Measurements from ENCODE around the gene PPP6C.

Gene PPP6C

DNA sequence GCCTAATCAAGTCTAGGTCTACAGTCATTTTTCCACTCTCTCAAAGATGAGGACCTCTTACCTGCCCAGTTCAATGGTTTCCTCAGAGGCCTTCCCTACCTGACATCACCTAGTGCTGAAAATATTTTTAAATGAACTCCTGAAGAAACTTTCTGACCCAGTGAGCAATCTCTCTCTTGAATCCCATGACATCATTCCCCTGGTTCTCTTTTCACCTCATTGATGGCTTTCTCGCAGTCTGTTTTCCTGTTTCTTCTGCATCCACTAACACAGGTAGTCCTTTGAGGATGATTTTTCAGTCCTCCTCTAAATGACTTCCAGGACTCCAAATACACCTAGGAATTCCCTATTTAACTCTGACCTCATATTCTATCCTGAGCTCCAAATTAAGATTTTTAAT is 86.6 kb downstream of the PPP6C start:
- Histone ChIP-seq H3K27me3 (ENCODE audit: control insufficient read depth in 1 of 2, insufficient read depth in 2 of 2, low read length in 2 of 2) (no peaks in the 10 kb centered on the region), H3K27ac (ENCODE audit: low read depth, low read length) (no peak overlapping the region), H3K36me3 (ENCODE audit: control insufficient read depth in 1 of 2, insufficient read depth in 2 of 2, low read length in 2 of 2) (no peaks in the 10 kb centered on the region), H3K4me1 (ENCODE audit: control insufficient read depth in 1 of 2, insufficient read depth in 2 of 2, low read length in 2 of 2) (no peaks in the 10 kb centered on the region), H3K4me3 (ENCODE audit: low read depth in 1 of 2, low read length in 2 of 2) (no peak overlapping the region), H3K9me3 (ENCODE audit: control insufficient read depth in 1 of 2, low read length in 2 of 2) (no peaks in the 10 kb centered on the region), H3K9ac (ENCODE audit: low read depth in 1 of 2, low read length in 2 of 2) (no peak overlapping the region)

DNA sequence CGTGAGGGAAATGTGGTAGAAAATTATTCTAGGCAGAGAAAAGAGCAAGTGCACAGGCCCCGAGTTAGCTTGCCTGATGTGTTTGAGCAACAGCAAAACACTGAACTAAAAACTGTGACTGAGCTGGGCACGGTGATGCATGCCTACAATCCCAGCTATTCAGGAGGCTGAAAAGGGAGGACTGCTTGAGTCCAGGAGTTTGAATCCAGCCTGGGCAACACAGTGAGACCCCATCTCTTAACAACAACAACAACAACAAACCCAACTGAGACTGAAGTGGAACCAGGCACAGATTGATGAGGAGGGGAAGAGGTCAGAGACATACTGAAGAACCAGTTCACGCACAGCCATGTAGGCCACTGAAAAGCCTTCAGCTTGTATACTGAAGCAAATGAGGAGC is 88.8 kb downstream of the PPP6C start:
- Histone ChIP-seq H3K27ac (ENCODE audit: low read depth, low read length) (no peak overlapping the region), H3K4me3 (ENCODE audit: low read depth in 1 of 2, low read length in 2 of 2) (no peak overlapping the region), H3K9me3 (ENCODE audit: control insufficient read depth in 1 of 2, low read length in 2 of 2) (no peaks in the 10 kb centered on the region), H3K27me3 (ENCODE audit: control insufficient read depth in 1 of 2, insufficient read depth in 2 of 2, low read length in 2 of 2) (no peaks in the 10 kb centered on the region), H3K9ac (ENCODE audit: low read depth in 1 of 2, low read length in 2 of 2) (no peak overlapping the region), H3K36me3 (ENCODE audit: control insufficient read depth in 1 of 2, insufficient read depth in 2 of 2, low read length in 2 of 2) (no peaks in the 10 kb centered on the region), H3K4me1 (ENCODE audit: control insufficient read depth in 1 of 2, insufficient read depth in 2 of 2, low read length in 2 of 2) (no peaks in the 10 kb centered on the region)

DNA sequence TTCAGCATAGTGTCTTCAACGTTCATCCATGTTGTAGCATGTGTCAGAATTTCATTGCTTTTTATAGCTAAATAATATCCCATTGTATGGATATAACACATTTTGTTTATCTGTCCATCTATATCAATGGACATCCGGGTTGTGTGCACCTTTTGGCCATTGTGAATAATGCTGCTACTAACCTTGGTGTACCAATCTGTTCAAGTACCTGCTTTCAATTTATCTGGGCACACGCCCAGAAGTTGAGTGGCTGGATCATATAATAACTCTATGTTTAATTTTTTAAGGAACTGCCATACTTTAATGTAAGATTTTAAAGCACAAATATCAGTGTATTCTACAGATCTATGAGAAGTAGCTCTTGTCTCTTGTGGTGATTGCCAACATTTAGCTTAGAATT is 89.8 kb downstream of the PPP6C start:
- Histone ChIP-seq H3K27ac (ENCODE audit: low read depth, low read length) (no peak overlapping the region), H3K9ac (ENCODE audit: low read depth in 1 of 2, low read length in 2 of 2) (no peak overlapping the region), H3K9me3 (ENCODE audit: control insufficient read depth in 1 of 2, low read length in 2 of 2) (no peaks in the 10 kb centered on the region), H3K27me3 (ENCODE audit: control insufficient read depth in 1 of 2, insufficient read depth in 2 of 2, low read length in 2 of 2) (no peaks in the 10 kb centered on the region), H3K4me3 (ENCODE audit: low read depth in 1 of 2, low read length in 2 of 2) (no peak overlapping the region), H3K4me1 (ENCODE audit: control insufficient read depth in 1 of 2, insufficient read depth in 2 of 2, low read length in 2 of 2) (no peaks in the 10 kb centered on the region), H3K36me3 (ENCODE audit: control insufficient read depth in 1 of 2, insufficient read depth in 2 of 2, low read length in 2 of 2) (no peaks in the 10 kb centered on the region)

Data from duodenal mucosa (tissue), 2 donors.